ENCODE results near the gene SORCS2. TPM values are rescaled to one million over a fixed set of nuclear protein-coding genes. Genes with fewer than 3 reads are reported as not detected.

SORCS2 gene
- total and polyA plus RNA-seq, 2 of the 4 experiments (the other 2 are of a cell fraction): 0.36 to 0.62 TPM

- TF ChIP-seq RCOR1 (IDR thresholded peaks at IDR 0.05; ENCODE audit: insufficient replicate concordance, low read length) (no peak), CEBPB (IDR thresholded peaks at IDR 0.05; ENCODE audit: low read depth, low read length) (no peak), CHD1 (IDR thresholded peaks at IDR 0.05; ENCODE audit: low read depth, low read length) (no peak), RAD21 (IDR thresholded peaks at IDR 0.05; ENCODE audit: low read length) (no peak), RFX5 (IDR thresholded peaks at IDR 0.05; ENCODE audit: low read depth, low read length) (no peak), CTCF (conservative IDR thresholded peaks at IDR 0.05; ENCODE audit: low read depth, low read length) (no peak), MXI1 (IDR thresholded peaks at IDR 0.05; ENCODE audit: borderline replicate concordance, low read depth, low read length) (no peak), ELK1 (IDR thresholded peaks at IDR 0.05; ENCODE audit: borderline replicate concordance, low read depth, low read length) (no peak), FOS (IDR thresholded peaks at IDR 0.05; ENCODE audit: low read depth, low read length) (no peak), SMC3 (IDR thresholded peaks at IDR 0.05; ENCODE audit: low read depth, low read length) (no peak), USF2 (IDR thresholded peaks at IDR 0.05; ENCODE audit: low read depth, low read length) (no peak), POLR2A (IDR thresholded peaks at IDR 0.05; ENCODE audit: low read depth, low read length) (no peak), MAFK (IDR thresholded peaks at IDR 0.05; ENCODE audit: low read depth, low read length) (no peak), BHLHE40 (IDR thresholded peaks at IDR 0.05; ENCODE audit: low read depth, low read length) (no peak), NFE2L2 (IDR thresholded peaks at IDR 0.05; ENCODE audit: low read depth, low read length) (no peak)
- H2BK5ac ChIP-seq (ENCODE audit: low read depth, low read length, poor library complexity, severe bottlenecking): no peak overlapping the region
- H3K4me2 ChIP-seq (ENCODE audit: low read depth, low read length): no peak overlapping the region
- H2AK9ac ChIP-seq (replicated peaks; ENCODE audit: low read depth, low read length, poor library complexity): no peak overlapping the region
- no peak overlapping the region for H2AFZ ChIP-seq (replicated peaks; ENCODE audit: low read length, poor library complexity)
- H3K23ac ChIP-seq (ENCODE audit: low read depth, low read length): no peak overlapping the region
- POLR2A ChIA-PET (ENCODE audit: unreplicated experiment): no interaction called here
- no peak overlapping the region for H4K5ac ChIP-seq (ENCODE audit: low read depth, low read length)
- no peak overlapping the region for H2BK20ac ChIP-seq (ENCODE audit: low read depth, low read length)
- H3K27me3 ChIP-seq (ENCODE audit: control insufficient read depth, insufficient read depth, low read length): peaks cover 33% of the 10 kb centered on the region
- no peak overlapping the region for H2BK15ac ChIP-seq (ENCODE audit: low read depth, low read length)
- no TSS peak for BruUV-seq (replicated peaks)
- 80% methylated on average over 7 of the region's 10 CpGs; no CpG with 5 or more reads in 1 of the 2 experiments for WGBS, 2 experiments (ENCODE audit: extremely low coverage in 2 of 2, insufficient read length in 1 of 2)
- no peak overlapping the region for H3K18ac ChIP-seq (ENCODE audit: low read depth, low read length)
- in situ Hi-C loops (cut with MboI; ENCODE audit: low sequenced_read_pairs): no loop called here
- DNase-seq: no peak
- H3K9me3 ChIP-seq (ENCODE audit: control insufficient read depth, insufficient read depth, low read length): peaks cover 5% of the 10 kb centered on the region
- no peaks in the 10 kb centered on the region for H4K20me1 ChIP-seq (ENCODE audit: insufficient read depth, low read length)
- CTCF ChIA-PET: no interaction called here
- no peak for ATAC-seq (ENCODE audit: low read depth)
- no peaks in the 10 kb centered on the region for H3K79me1 ChIP-seq (ENCODE audit: low read depth in 1 of 2, low read length in 2 of 2)
- H3K4ac ChIP-seq (ENCODE audit: low read depth, low read length): no peak overlapping the region
- H3K4me1 ChIP-seq (ENCODE audit: control insufficient read depth, insufficient read depth, low read length): peaks cover 2% of the 10 kb centered on the region; the same call in 1 of the 2 replicates
- intact Hi-C loops (cut with micrococcal nuclease): no loop called here
- H3K9me1 ChIP-seq (ENCODE audit: insufficient read depth, low read length): no peaks in the 10 kb centered on the region
- no peak overlapping the region for H3K56ac ChIP-seq (ENCODE audit: extremely low read depth, insufficient read depth, low read length)
- no peak overlapping the region for H3K14ac ChIP-seq (replicated peaks; ENCODE audit: low read depth, low read length)
- no peak overlapping the region for H2BK120ac ChIP-seq (ENCODE audit: low read depth, low read length)
- no peak overlapping the region for H3K27ac ChIP-seq (ENCODE audit: insufficient read depth, low read length)
- dilution Hi-C loops (cut with HindIII; ENCODE audit: low sequenced_read_pairs, unreplicated experiment): no loop called here
- no peak overlapping the region for H4K91ac ChIP-seq (ENCODE audit: insufficient read depth, low read depth, low read length)
- no peak overlapping the region for H3K4me3 ChIP-seq (ENCODE audit: insufficient read depth, low read depth, low read length)
- H2AK5ac ChIP-seq (ENCODE audit: low read depth, low read length): no peak overlapping the region
- H3K9ac ChIP-seq (ENCODE audit: low read depth, low read length): no peak overlapping the region
- H3K36me3 ChIP-seq (ENCODE audit: control insufficient read depth, insufficient read depth, low read length): no peaks in the 10 kb centered on the region
- H4K8ac ChIP-seq (ENCODE audit: low read depth in 2 of 2, low read length in 2 of 2): no peak overlapping the region
These were observed 76.6 kb downstream of the SORCS2 start for GRCh38 chr4:7268941-7269340.
